HepG2 (cell line): ENCODE results near the gene TMEM258. TPM values are rescaled to one million over a fixed set of nuclear protein-coding genes. Genes with fewer than 3 reads are reported as not detected.

Experiments used
- ARNT2 ChIP-seq: sonication (generic); formaldehyde crosslinking; IDR thresholded peaks from 2 replicates; pipeline ENCODE4 v1.8.0; 2022; ENCODE audit warnings: mild to moderate bottlenecking, low read depth, missing genetic modification reagents, moderate library complexity
- GABPB1 ChIP-seq: IDR thresholded peaks from 2 replicates; pipeline ENCODE4 v1.6.1; 2016; ENCODE audit warnings: mild to moderate bottlenecking, missing genetic modification reagents, moderate library complexity, missing compliant biosample characterization
- GRHL1 ChIP-seq: sonication (generic); formaldehyde crosslinking; conservative IDR thresholded peaks from 2 replicates; pipeline ENCODE4 v1.8.0; 2022; ENCODE audit warnings: missing genetic modification reagents
- HNF1A ChIP-seq, 2 experiments: sonication (generic) in 1 of 2; formaldehyde crosslinking in 1 of 2; IDR thresholded peaks; 2 replicates each; pipeline versions ENCODE4 v1.4.0 to v1.6.1; 2016 to 2020; ENCODE audit warnings: borderline replicate concordance in 1 of 2, low read depth in 1 of 2, mild to moderate bottlenecking in 1 of 2, missing genetic modification reagents in 1 of 2
- NCOA5 ChIP-seq: sonication (generic); formaldehyde crosslinking; IDR thresholded peaks from 2 replicates; pipeline ENCODE4 v1.4.0; 2020; ENCODE audit warnings: missing genetic modification reagents
- PATZ1 ChIP-seq: sonication (generic); formaldehyde crosslinking; IDR thresholded peaks from 2 replicates; pipeline ENCODE4 v1.4.0; 2020; ENCODE audit warnings: missing genetic modification reagents
- RFX3 ChIP-seq: IDR thresholded peaks from 2 replicates; pipeline ENCODE4 v1.6.1; 2016; ENCODE audit warnings: missing biosample characterization, missing genetic modification reagents
- RXRA ChIP-seq: sonication (generic); formaldehyde crosslinking; IDR thresholded peaks from 2 replicates; pipeline ENCODE4 v1.5.1; 2020; ENCODE audit warnings: missing genetic modification reagents
- SETDB1 ChIP-seq: sonication (generic); formaldehyde crosslinking; IDR thresholded peaks from 2 replicates; pipeline ENCODE4 v1.5.1; 2020; ENCODE audit warnings: missing genetic modification reagents, mild to moderate bottlenecking, borderline replicate concordance
- THRA ChIP-seq: sonication (generic); formaldehyde crosslinking; IDR thresholded peaks from 2 replicates; pipeline ENCODE4 v1.4.0; 2020; ENCODE audit warnings: missing genetic modification reagents, borderline replicate concordance
- ZFAT ChIP-seq: sonication (generic); formaldehyde crosslinking; conservative IDR thresholded peaks from 2 replicates; pipeline ENCODE4 v1.8.1; 2023; ENCODE audit warnings: missing genetic modification reagents, inconsistent platforms
- ZNF224 ChIP-seq: sonication (generic); formaldehyde crosslinking; IDR thresholded peaks from 2 replicates; pipeline ENCODE4 v1.5.0; 2020; ENCODE audit warnings: mild to moderate bottlenecking, missing genetic modification reagents
- ZNF256 ChIP-seq: sonication (generic); formaldehyde crosslinking; conservative IDR thresholded peaks from 2 replicates; pipeline ENCODE4 v1.4.0; 2020; ENCODE audit warnings: missing genetic modification reagents
- ZNF580 ChIP-seq: IDR thresholded peaks from 2 replicates; pipeline ENCODE4 v1.6.1; 2016; ENCODE audit warnings: low read depth, borderline replicate concordance
- ZNF770 ChIP-seq: sonication (generic); formaldehyde crosslinking; IDR thresholded peaks from 2 replicates; pipeline ENCODE4 v1.5.0; 2020; ENCODE audit warnings: mild to moderate bottlenecking, missing genetic modification reagents
- ZNF773 ChIP-seq: sonication (generic); formaldehyde crosslinking; IDR thresholded peaks from 2 replicates; pipeline ENCODE4 v1.4.0; 2020; ENCODE audit warnings: missing genetic modification reagents, borderline replicate concordance
- polyA plus RNA-seq, 8 experiments: library from polyadenylated mRNA; depleted of rRNA in 3 of 8; stranded (reverse) in 7 of 8; unstranded in 1 of 8; fragments of >200 nt; fragmentation: Illumina TruSeq in 4 of 8; extraction: Trizol in 4 of 8; gene quantifications; 2 replicates each; pipeline versions ENCODE4 v1.2.1 to v1.2.3, GENCODE V29; 2011 to 2016; ENCODE audit warnings: low read depth in 4 of 8, missing spikeins in 1 of 8, mixed read lengths in 1 of 8; ENCODE audit not compliant: insufficient read depth in 1 of 8
- total RNA-seq, 5 experiments: library from RNA; depleted of rRNA; stranded (reverse); fragments of >200 nt; fragmentation: Illumina TruSeq; extraction: Trizol; gene quantifications; 2 replicates each; pipeline ENCODE4 v1.2.3, GENCODE V29; 2016; ENCODE audit warnings: low read depth in 1 of 5

The TMEM258 gene
- total and polyA plus RNA-seq, 2 of the 13 experiments (the other 11 are each of a cell fraction or from before 2014, with no cell fraction given): 175 to 424 TPM

GRCh38 chr11:61828629-61829407, 36.4 kb upstream of the TMEM258 start (continued):
- TF ChIP-seq PATZ1 (CRISPR knock-in tag) (peak; percentile 71), ZNF580 (CRISPR knock-in tag) (no peak), RFX3 (CRISPR knock-in tag) (no peak), GRHL1 (CRISPR knock-in tag) (no peak), SETDB1 (CRISPR knock-in tag) (no peak), THRA (CRISPR knock-in tag) (no peak), ZNF773 (CRISPR knock-in tag) (no peak), ZNF224 (CRISPR knock-in tag) (no peak), HNF1A (IDR thresholded peaks at IDR 0.05; ENCODE audit: low read depth) (no peak), HNF1A (CRISPR knock-in tag; IDR thresholded peaks at IDR 0.05; ENCODE audit: borderline replicate concordance) (no peak), ARNT2 (no peak), RXRA (no peak), ZFAT (CRISPR knock-in tag) (no peak), GABPB1 (no peak; the same call in 1 of the 2 replicates), NCOA5 (CRISPR knock-in tag) (no peak), ZNF770 (peak; percentile 80), ZNF256 (CRISPR knock-in tag) (no peak)
